H1 (cell line): ENCODE data around the gene PTPN21. TPM values are rescaled to one million over a fixed set of nuclear protein-coding genes. Genes with fewer than 3 reads are reported as not detected.

Experiments used
- CTCF ChIA-PET: fragments of 300-600 bp; sonication (Branson Sonifier 250); formaldehyde crosslinking; loops from one replicate; lab custom pipeline; 2021; ENCODE audit not compliant: partially characterized antibody; lab: Charles Lee
- POLR2A ChIA-PET: fragments of 300-600 bp; sonication (Branson Sonifier 250); formaldehyde crosslinking; loops from one replicate; lab custom pipeline; 2021; ENCODE audit warnings: inconsistent platforms; ENCODE audit not compliant: partially characterized antibody; lab: Charles Lee
- DNase-seq, 2 experiments: peaks; one replicate each; pipeline versions ENCODE4 v3.0.0 to v3.0.0-alpha.2; 2010 to 2022; ENCODE audit warnings: low spot score in 2 of 2, low read depth in 1 of 2, mixed read lengths in 1 of 2
- FAIRE-seq: peaks from 2 replicates; lab custom pipeline; 2011; peaks lifted over from hg19 to GRCh38; lab: Jason Lieb, UNC
- H2AFZ ChIP-seq: 2 replicates; pipeline ENCODE4 v1.8.1; 2012; ENCODE audit warnings: low read length, inconsistent platforms
- H2AK5ac ChIP-seq: 2 replicates; pipeline ENCODE4 v1.6.1; 2013; ENCODE audit warnings: low read depth, low read length
- H2BK120ac ChIP-seq: replicated peaks from 2 replicates; pipeline ENCODE3; 2013; ENCODE audit warnings: low read depth, low read length, inconsistent platforms
- H2BK12ac ChIP-seq: 2 replicates; pipeline ENCODE4 v1.6.1; 2013; ENCODE audit warnings: low read depth, low read length
- H2BK15ac ChIP-seq: 2 replicates; pipeline ENCODE4 v1.6.1; 2013; ENCODE audit warnings: low read length
- H2BK20ac ChIP-seq: 2 replicates; pipeline ENCODE4 v1.6.1; 2013; ENCODE audit warnings: low read length
- H2BK5ac ChIP-seq: 2 replicates; pipeline ENCODE4 v1.6.1; 2013; ENCODE audit warnings: low read depth, low read length
- H3K14ac ChIP-seq: 2 replicates; pipeline ENCODE4 v1.6.1; 2013; ENCODE audit warnings: inconsistent platforms; ENCODE audit not compliant: insufficient read length
- H3K18ac ChIP-seq: 2 replicates; pipeline ENCODE4 v1.6.1; 2013; ENCODE audit warnings: low read length; ENCODE audit errors: extremely low read depth
- H3K23ac ChIP-seq: 2 replicates; pipeline ENCODE4 v1.6.1; 2013; ENCODE audit warnings: inconsistent platforms; ENCODE audit not compliant: insufficient read length
- H3K23me2 ChIP-seq: 2 replicates; pipeline ENCODE4 v1.6.1; 2013; ENCODE audit warnings: low read depth, low read length
- H3K27ac ChIP-seq: 2 replicates; pipeline ENCODE4 v1.6.1; 2011; ENCODE audit warnings: low read depth, low read length, inconsistent platforms
- H3K27me3 ChIP-seq, 4 experiments: replicated peaks in 1 of 4; 1 replicate in 1 of 4; 2 replicates in 3 of 4; pipeline versions ENCODE4 v1.6.1 to v1.8.1; 2011 to 2013; ENCODE audit warnings: low read length in 3 of 4, mild to moderate bottlenecking in 3 of 4, inconsistent platforms in 2 of 4, mixed read lengths in 2 of 4, moderate library complexity in 1 of 4; ENCODE audit not compliant: control insufficient read depth in 3 of 4, insufficient read depth in 3 of 4; ENCODE audit errors: extremely low read depth in 1 of 4
- H3K36me3 ChIP-seq, 4 experiments: 2 replicates each; pipeline versions ENCODE4 v1.6.1 to v1.8.1; 2011 to 2013; ENCODE audit warnings: mild to moderate bottlenecking in 4 of 4, low read length in 3 of 4, moderate library complexity in 2 of 4, control low read depth in 1 of 4, inconsistent platforms in 1 of 4; ENCODE audit not compliant: insufficient read depth in 4 of 4, control insufficient read depth in 2 of 4
- H3K4ac ChIP-seq: replicated peaks from 2 replicates; pipeline ENCODE3; 2013; ENCODE audit warnings: low read length, low read depth, mixed read lengths, inconsistent platforms; ENCODE audit not compliant: insufficient read length
- H3K4me1 ChIP-seq, 4 experiments: replicated peaks in 1 of 4; 1 replicate in 1 of 4; 2 replicates in 3 of 4; pipeline versions ENCODE4 v1.6.1 to v1.8.1; 2011 to 2013; ENCODE audit warnings: low read length in 3 of 4, inconsistent platforms in 2 of 4, mixed read lengths in 1 of 4; ENCODE audit not compliant: insufficient read depth in 4 of 4, control insufficient read depth in 3 of 4
- H3K4me2 ChIP-seq, 2 experiments: 2 replicates each; pipeline versions ENCODE4 v1.6.1 to v1.8.1; 2011 to 2013; ENCODE audit warnings: low read depth in 2 of 2, low read length in 2 of 2, control low read depth in 1 of 2, inconsistent platforms in 1 of 2, mild to moderate bottlenecking in 1 of 2; ENCODE audit not compliant: insufficient read depth in 1 of 2
- H3K4me3 ChIP-seq, 4 experiments: fragments of 200-600, 300-600 bp in 1 of 4; sonication (generic), shearing (Covaris generic), sonication (Bioruptor Twin) in 1 of 4; 2 replicates each; pipeline versions ENCODE4 v1.5.1 to v1.8.1; 2011 to 2016; ENCODE audit warnings: low read length in 4 of 4, low read depth in 3 of 4, control low read depth in 2 of 4, inconsistent platforms in 2 of 4, mild to moderate bottlenecking in 2 of 4, mixed read lengths in 1 of 4, moderate library complexity in 1 of 4; ENCODE audit not compliant: insufficient read depth in 2 of 4; ENCODE audit errors: extremely low read depth in 1 of 4
- H3K56ac ChIP-seq: replicated peaks from 2 replicates; pipeline ENCODE3; 2013; ENCODE audit warnings: low read depth, mild to moderate bottlenecking, mixed read lengths, low read length, inconsistent platforms; ENCODE audit not compliant: insufficient read length
- H3K79me1 ChIP-seq: 2 replicates; pipeline ENCODE4 v1.6.1; 2013; ENCODE audit warnings: low read depth, low read length, control low read depth
- H3K79me2 ChIP-seq, 2 experiments: 2 replicates each; pipeline versions ENCODE4 v1.6.1 to v1.8.1; 2012 to 2013; ENCODE audit warnings: low read length in 2 of 2, mild to moderate bottlenecking in 2 of 2, inconsistent platforms in 1 of 2; ENCODE audit not compliant: insufficient read depth in 2 of 2, control insufficient read depth in 1 of 2
- H3K9ac ChIP-seq, 4 experiments: replicated peaks in 1 of 4; 1 replicate in 1 of 4; 2 replicates in 3 of 4; pipeline versions ENCODE4 v1.6.1 to v1.8.1; 2011 to 2013; ENCODE audit warnings: low read depth in 3 of 4, low read length in 3 of 4, control low read depth in 2 of 4, mild to moderate bottlenecking in 2 of 4, moderate library complexity in 2 of 4, inconsistent platforms in 1 of 4; ENCODE audit errors: extremely low read depth in 1 of 4
- H3K9me3 ChIP-seq, 2 experiments: 2 replicates each; pipeline versions ENCODE4 v1.6.1 to v1.8.1; 2012 to 2013; ENCODE audit warnings: mild to moderate bottlenecking in 2 of 2, moderate library complexity in 2 of 2, control low read depth in 1 of 2, inconsistent platforms in 1 of 2, low read depth in 1 of 2, low read length in 1 of 2, mixed read lengths in 1 of 2; ENCODE audit not compliant: insufficient read depth in 2 of 2
- H4K20me1 ChIP-seq, 2 experiments: replicated peaks in 1 of 2; 2 replicates each; pipeline versions ENCODE3 to v1.8.1; 2011 to 2013; ENCODE audit warnings: inconsistent platforms in 2 of 2, low read length in 2 of 2, mild to moderate bottlenecking in 1 of 2; ENCODE audit not compliant: insufficient read depth in 2 of 2, control insufficient read depth in 1 of 2
- H4K5ac ChIP-seq: 2 replicates; pipeline ENCODE4 v1.6.1; 2013; ENCODE audit warnings: low read length, low read depth, mixed read lengths, inconsistent platforms; ENCODE audit not compliant: insufficient read length
- H4K8ac ChIP-seq: 2 replicates; pipeline ENCODE4 v1.8.0; 2013; ENCODE audit warnings: mild to moderate bottlenecking, moderate library complexity, low read length, inconsistent platforms; ENCODE audit not compliant: insufficient read depth; ENCODE audit errors: extremely low read depth
- H4K91ac ChIP-seq: replicated peaks from 2 replicates; pipeline ENCODE3; 2013; ENCODE audit warnings: low read length, mixed read lengths, inconsistent platforms; ENCODE audit not compliant: insufficient read length
- EGR1 ChIP-seq: IDR thresholded peaks from 2 replicates; pipeline ENCODE4 v1.6.1; 2011; ENCODE audit warnings: low read depth, low read length, borderline replicate concordance
- polyA plus RNA-seq, 7 experiments: library from polyadenylated mRNA; depleted of rRNA in 3 of 7; stranded (reverse) in 5 of 7; unstranded in 2 of 7; fragments of >200 nt in 5 of 7; fragments of 200-250 nt in 2 of 7; gene quantifications; 1 replicate in 5 of 7; 2 replicates in 1 of 7; 4 replicates in 1 of 7; pipeline versions ENCODE4 v1.2.1 to v1.2.3, GENCODE V29; 2011 to 2013; ENCODE audit warnings: missing spikeins in 2 of 7, mixed read lengths in 2 of 7
- total RNA-seq: library from RNA; stranded (reverse); fragmentation: NEBNext Ultra II Directional; extraction: Animal tissue kit (Norgen Biotek cat#: 25700); gene quantifications from 2 replicates; pipeline ENCODE4 v1.2.1, GENCODE V29; 2021

PTPN21 gene
- total and polyA plus RNA-seq, 2 of the 8 experiments (the other 6 are each of a cell fraction or from before 2014, with no cell fraction given), result 6.5 to 16.1 TPM

DNA sequence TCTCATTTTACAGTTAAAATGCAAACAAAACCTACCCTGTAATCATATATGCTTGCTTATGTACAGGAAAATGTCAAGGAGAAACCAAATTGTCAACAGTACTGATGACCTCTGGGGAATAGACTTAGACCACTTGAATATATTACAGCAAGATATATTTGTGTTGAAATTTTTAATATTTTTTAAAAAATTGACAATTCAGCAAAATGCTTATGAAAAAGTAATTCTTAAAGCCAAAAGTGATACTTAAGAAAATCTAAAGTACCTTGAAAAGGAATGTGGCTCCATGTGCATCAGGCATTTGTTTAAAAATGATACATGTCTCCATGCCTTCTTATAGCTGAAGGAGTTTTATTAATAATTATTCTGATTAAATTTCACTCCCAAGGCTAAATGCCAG, 49.2 kb downstream of the PTPN21 start:
- no peak overlapping the region for H2AK5ac ChIP-seq
- H3K4ac ChIP-seq, result no peak overlapping the region
- TF ChIP-seq EGR1, result no peak
- H2BK15ac ChIP-seq, result no peak overlapping the region
- no peak overlapping the region for H2BK20ac ChIP-seq
- H3K27me3 ChIP-seq, result no peaks in the 10 kb centered on the region
- H2BK12ac ChIP-seq, result no peak overlapping the region
- FAIRE-seq (no peak), DNase-seq (no peak)
- H4K8ac ChIP-seq, result no peak overlapping the region
- no peak overlapping the region for H4K91ac ChIP-seq
- ChIA-PET CTCF (interaction anchor here (0.9 kb wide), 1 partner anchor 560 kb away, joined by 3 read pairs; no protein-coding TSS in a partner anchor), POLR2A (interaction anchor here (1.2 kb wide), 1 partner anchor 12 kb away, joined by 3 read pairs; no protein-coding TSS in a partner anchor)
- no peak overlapping the region for H2BK5ac ChIP-seq
- no peak overlapping the region for H3K56ac ChIP-seq
- H2AFZ ChIP-seq, result no peak overlapping the region
- H3K23ac ChIP-seq, result no peak overlapping the region
- no peaks in the 10 kb centered on the region for H3K79me1 ChIP-seq
- no peak overlapping the region for H3K27ac ChIP-seq
- H3K36me3 ChIP-seq, result peaks cover 0 to 11% (median 3%) of the 10 kb centered on the region in 4 experiments; a peak in 4 of 8 replicates
- no peak overlapping the region for H3K4me3 ChIP-seq
- no peak overlapping the region for H3K14ac ChIP-seq
- no peak overlapping the region for H3K9ac ChIP-seq
- no peaks in the 10 kb centered on the region for H3K9me3 ChIP-seq
- no peaks in the 10 kb centered on the region for H3K4me1 ChIP-seq
- no peak overlapping the region for H2BK120ac ChIP-seq
- peaks cover 0 to 2% of the 10 kb centered on the region in 2 experiments for H4K20me1 ChIP-seq
- no peaks in the 10 kb centered on the region for H3K23me2 ChIP-seq
- no peak overlapping the region for H4K5ac ChIP-seq
- H3K4me2 ChIP-seq, result no peak overlapping the region
- H3K18ac ChIP-seq, result no peak overlapping the region
- H3K79me2 ChIP-seq, result no peaks in the 10 kb centered on the region
